AG08396 (cell line): ENCODE measurements around the gene RPL18A.
A peak's percentile ranks its signal among the peaks of the same experiment; 100 is the strongest.

ENCODE experiments used
- DNase-seq: peaks from one replicate; pipeline ENCODE4 v3.0.0; 2012; ENCODE audit warnings: low spot score, mixed read lengths

Gene RPL18A

DNA sequence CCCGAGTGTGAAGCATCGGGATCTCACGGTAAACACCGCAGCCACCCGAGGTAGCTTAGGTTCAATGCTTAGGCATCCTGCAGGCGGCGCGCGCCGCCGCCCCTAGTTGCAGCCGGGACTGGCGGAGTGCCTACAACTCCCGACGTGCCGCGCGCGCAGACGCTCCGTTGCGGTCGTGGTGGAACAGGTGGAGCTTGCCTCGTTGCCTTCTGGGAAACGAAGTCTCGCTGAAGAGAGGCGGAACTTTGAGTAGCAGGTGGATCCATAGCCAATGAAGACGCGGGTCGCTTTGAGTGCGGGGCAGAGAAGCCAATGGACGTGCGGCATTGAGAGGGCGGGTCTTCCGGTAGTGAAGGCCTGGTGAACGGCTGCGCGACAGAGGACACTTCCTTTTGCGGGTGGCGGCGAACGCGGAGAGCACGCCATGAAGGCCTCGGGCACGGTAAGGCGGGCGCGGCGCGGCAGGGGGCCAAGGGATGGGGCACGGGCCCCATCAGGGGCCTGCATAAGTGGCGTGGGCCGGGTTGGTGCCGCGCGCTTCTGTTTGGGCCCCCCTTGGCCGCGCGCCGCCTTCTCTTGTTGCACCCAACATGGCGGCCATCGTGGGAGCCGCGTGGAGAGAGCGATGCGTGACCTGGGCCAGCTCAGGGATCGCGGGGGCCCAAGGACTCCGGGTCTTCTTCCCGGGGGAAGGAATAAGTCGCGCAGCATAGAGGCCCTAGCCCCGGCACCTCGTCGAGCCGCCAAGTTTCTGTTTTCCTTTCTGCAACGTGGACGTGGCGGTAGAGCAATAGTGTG lies at the start of gene RPL18A:
RPL18A (plus strand) TSS at position 378 of the 798 bp plus-strand sequence; CDS start at position 425, 47 bp downstream.
- DNase-seq = peak; percentile 98

DNA sequence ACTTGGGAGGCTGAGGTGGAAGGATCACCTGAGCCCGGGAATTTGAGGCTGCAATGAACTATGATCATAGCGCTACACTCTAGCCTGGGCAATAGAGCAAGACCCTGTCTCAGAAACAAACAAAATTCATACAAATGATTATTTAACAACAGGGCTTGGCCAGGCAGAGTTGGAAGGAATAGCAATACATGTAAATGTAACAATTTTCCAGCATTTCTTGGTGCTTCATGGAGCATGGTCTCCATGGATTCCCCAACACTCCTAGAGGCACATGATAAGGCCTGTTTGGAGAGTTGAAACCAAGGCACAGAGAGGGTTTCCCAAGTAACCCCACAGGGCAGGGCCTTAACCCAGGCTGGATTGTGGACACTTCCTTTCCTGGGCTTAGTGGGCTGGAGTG lies 48.6 kb upstream of the RPL18A start:
- DNase-seq = no peak

DNA sequence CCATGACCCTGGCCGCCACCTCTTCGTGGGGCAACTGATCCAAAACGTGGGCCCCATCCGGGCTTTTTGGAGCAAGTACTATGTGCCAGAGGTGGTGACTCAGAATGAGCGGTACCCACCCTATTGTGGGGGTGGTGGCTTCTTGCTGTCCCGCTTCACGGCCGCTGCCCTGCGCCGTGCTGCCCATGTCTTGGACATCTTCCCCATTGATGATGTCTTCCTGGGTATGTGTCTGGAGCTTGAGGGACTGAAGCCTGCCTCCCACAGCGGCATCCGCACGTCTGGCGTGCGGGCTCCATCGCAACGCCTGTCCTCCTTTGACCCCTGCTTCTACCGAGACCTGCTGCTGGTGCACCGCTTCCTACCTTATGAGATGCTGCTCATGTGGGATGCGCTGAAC lies 48.0 kb upstream of the RPL18A start:
- no peak for DNase-seq

DNA sequence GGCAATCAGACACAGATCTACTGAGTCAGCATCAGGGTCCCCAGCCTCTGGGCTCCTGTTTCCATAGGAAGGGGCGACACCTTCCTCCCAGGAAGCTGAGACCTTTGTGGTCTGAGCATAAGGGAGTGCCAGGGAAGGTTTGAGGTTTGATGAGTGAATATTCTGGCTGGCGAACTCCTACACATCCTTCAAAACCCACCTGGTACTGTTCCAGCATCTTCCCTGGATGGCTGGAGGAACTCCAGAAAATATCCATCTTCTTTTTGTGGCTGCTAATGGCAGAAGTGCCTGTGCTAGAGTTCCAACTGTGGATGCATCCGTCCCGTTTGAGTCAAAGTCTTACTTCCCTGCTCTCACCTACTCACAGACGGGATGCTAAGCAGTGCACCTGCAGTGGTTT lies 47.6 kb upstream of the RPL18A start:
- no peak for DNase-seq

DNA sequence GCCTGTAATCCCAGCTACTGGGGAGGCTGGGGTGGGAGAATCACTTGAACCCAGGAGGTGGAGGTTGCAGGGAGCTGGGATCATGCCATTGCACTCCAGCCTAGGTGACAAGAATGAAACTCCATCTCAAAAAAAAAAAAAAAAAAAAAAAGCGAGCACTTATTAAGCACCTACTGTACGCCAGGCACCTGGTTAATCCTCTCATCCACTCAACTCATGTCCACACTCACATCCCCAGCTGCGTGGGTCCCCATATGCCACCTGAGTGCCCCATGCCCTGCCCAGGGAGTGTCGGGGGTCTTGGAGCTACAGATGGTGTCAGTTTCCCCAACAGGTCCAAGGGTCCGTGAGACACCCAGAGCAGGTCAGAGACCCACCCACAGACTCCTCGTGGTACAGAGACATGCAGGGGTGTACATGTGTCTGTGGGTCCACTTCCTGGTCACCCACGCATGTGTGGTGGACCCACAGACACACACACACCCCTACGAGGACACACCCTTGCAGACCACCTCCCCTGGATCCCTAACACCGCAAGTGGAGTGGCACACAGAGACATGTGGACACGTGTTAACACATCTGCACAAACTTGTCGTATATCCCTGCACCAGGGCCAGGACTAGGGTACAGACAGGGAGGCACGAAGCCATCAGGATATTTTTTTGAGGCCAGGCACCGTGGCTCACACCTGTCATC lies 41.9 kb upstream of the RPL18A start:
- DNase-seq = no peak

DNA sequence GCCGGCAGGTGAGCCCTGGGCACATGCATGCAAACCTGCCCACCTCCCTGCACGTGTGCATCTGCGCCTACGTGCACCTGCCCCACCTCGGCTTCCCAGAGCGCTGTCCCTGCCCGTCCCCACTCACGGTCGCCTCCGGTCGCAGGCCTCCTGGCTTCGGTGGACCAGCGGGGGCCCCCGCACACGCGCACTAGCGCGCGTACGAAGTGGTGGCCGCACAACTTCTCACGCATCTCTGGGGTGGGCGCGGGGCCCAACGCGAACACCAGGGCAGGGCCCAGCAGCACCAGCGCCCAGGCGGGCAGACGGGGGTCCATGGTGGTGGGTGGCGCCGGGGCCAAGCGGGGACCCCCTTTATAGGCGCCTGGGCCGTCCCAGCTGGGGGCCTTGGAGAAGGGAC lies 38.5 kb upstream of the RPL18A start, which contains the start of gene INSL3:
INSL3 (minus strand) TSS at position 330 of the 400 bp plus-strand sequence; CDS start at position 317, 13 bp downstream.
- no peak for DNase-seq

DNA sequence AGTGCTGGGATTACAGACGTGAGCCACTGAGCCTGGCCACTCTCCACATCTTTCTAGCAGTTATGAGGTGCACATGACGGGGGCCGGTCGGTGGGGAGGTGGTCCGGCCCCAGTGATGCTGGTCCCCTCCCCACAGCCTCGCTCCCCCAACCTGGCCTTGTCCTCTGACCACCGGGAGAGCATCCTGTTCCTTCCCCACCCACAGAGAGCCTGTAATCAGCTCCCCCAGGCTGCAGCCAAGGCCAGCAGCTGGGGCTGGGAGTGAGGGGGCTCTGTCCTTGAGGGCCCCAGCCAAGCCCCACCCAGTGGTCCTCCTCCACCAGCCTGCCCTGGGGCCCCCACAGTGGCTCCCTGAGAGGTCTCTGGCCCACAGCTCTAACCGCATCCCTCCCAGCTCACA lies 35.4 kb upstream of the RPL18A start:
- no peak for DNase-seq

DNA sequence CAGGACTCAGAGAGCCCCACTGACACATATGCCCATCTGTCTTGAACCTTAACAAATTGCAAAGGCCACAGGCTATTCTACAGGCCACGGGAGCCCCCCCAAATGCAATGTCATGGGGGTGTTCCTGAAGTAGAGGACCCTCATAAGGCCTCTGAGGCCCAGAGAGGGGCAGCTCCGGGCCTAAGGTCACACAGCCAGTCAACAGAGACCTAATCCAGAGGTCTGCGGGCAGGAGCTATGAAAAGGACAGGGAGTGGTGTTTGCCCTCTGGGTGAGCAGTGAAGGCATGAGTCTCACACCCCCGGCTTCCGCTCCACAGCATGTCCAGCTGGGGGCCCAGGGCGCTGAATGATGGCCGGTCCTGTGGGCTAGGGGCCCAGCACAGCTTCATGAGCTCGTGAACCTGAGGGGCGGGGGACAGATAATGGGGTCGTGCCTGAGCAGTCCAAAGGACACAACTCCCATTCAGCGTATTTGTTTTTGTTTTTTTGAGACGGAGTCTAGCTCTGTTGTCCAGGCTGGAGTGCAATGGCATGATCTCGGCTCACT lies 33.1 kb upstream of the RPL18A start:
- no peak for DNase-seq

DNA sequence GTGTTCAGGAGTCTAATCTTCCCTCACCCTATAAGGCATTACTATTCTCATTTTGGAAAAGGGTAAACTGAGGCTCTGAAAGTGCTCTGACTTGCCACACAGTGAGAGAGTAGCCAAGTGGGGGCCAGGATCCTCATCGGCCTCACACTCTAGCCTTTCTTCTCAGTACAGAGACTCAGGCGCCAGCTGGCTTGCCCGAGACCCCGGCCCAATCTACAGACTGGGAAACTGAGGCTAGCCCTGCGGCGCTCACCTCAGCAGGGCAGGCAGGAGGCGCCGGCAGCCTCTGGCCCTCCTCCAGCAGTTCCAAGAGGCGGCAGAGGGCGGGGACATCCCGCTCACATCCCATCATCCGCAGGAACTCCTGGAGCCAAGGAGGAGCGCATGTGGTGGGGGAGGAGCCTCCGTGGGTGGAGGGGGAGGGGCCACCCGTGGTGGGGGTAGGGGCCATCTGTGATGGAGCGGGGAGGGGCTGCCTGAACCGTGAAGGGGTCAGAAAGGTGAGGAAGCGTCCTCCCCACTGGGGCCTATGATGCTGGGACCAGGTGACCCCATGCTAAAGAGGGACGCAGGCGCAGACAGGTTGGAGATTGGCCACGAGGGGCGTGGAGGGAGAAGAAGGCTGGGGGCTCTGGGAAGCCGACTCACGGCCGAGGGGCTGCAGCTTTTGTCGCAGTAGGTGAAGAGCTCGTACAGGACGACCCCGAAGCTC lies 29.7 kb upstream of the RPL18A start:
- peak; percentile 64 for DNase-seq

DNA sequence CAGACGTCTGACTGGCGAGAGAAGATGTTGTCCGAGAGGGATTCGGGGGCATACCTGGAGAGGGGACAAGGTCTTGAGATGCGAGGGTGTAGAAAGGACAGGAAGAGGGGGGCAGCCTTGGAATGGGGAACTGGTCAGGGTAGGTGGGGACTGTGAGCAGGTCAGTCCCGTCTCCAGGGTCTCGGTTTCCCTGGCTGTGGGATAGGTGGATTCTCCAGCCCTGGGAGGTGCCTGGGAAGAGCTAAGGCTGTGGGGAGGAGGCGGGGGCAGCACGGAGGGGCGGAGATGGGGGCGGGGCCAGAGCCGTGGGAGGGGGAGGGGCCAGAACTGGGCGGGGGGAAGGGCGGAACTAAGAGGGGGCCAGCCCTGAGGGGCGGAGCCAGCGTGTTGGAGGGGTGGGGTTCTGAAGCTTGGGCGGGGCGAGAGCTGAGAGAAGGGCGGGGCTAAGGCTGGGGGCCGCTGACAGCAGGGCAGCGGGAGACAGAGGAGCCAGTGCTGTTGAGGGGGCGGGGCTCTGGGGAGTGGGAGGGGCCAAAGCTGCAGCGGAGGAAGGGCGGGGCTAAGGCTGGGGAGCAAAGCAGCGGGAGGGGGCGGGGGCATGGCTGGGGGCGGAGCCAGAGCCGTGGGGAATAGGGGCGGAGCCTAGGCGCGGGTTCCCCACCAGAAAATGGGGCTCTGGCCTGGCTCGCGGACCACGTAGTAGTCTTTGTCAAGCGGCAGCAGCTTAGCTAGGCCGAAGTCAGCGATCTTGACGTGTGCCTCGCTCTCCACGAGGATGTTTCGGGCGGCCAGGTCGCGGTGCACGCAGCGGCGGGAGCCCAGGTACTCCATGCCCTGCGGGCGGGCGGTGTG lies 28.9 kb upstream of the RPL18A start:
- peak; percentile 93 for DNase-seq

DNA sequence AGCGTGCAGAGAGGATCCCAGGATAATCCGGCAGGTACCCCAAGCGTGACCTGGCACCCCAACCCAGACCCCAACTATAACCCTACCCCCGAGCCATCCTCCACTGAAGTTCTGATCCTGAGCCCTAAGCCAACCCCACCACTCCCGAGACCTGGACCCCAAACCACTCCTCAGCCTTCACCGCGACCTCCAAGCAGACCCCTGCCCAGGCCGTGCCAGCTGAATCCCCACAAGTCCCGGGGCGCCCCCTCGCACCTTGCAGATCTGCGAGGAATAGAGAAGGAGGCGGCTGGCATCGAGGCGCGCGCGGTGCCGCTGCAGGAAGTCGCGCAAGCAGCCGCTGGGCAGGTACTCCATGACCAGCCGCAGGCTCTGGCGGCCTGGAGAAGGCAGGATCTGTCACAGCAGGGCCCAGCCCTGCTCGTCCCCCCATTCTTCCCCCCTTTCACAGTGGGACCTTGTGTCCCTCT lies 28.3 kb upstream of the RPL18A start:
- no peak for DNase-seq

DNA sequence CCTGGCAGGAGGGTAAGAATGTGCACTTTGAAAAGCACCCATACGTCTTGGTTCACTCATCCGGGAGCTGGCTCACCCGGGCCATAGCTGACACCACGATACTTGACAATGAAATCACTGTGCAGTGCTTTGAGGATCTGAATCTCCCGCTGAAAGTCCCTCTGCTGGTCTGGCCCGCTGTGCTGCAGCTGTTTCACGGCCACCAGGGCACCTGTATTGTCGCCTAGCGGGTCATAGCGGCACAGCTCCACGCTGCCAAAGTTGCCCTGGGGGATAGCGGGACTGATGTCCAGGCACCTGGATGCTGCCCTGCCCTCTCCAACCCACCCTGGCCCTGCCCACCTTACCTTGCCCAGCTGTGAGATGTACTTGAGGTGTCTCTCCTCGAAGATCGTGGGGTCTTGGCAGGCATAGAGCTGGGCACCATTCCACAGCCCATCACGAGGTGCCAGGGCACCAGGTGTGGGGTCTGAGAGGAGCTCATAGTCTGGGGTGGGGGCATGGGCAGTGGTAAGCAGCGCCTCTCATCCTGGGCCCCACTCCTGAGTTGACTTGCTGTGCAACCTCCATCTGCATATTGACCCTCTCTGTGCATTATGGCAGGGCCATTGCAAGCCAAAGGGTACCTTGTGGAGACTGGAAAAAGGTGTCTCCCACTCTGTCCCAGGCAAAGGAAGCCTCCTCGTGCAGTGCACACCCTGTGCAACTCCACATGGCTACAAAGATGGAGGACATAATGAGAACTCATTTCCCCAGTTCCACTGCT lies 27.1 kb upstream of the RPL18A start:
- no peak for DNase-seq

DNA sequence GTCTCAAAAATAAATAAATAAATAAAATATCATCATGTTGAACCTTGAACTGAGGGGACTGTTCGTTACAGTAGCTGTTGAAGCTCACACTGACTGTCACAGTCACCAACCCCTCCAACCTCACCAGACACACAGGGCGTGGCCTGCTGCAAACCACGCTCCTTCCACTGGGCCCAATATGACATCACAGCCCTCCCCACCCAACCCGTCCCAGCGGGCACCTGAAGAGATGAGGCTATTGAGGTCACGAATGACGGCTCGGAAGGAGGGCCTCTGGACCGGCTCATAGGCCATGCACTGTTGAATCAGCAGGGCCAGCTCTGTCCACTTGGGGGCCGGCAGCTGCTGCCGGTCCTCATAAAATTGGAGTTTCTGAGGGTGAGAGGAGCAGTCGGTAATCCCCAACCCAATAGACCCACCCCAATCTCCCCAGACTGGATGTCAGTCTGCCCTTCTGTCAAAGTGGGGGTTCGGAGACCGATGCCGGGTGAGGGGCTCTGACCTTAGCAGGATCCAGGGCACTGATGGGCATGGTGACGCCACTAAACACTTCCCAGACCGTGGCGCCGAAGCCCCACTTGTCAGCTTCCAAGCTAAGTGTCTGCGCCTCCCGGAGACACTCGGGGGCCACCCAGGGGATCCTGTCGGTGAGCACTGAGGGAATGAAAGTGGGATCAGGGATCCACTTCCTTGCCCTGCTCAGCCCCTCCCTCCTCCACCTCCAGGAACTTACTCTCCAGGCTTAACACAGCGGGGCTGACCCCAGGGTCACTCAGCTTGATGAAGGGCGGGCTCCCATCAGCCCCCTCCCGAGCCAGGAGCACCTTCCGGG lies 25.1 kb upstream of the RPL18A start:
- no peak for DNase-seq

DNA sequence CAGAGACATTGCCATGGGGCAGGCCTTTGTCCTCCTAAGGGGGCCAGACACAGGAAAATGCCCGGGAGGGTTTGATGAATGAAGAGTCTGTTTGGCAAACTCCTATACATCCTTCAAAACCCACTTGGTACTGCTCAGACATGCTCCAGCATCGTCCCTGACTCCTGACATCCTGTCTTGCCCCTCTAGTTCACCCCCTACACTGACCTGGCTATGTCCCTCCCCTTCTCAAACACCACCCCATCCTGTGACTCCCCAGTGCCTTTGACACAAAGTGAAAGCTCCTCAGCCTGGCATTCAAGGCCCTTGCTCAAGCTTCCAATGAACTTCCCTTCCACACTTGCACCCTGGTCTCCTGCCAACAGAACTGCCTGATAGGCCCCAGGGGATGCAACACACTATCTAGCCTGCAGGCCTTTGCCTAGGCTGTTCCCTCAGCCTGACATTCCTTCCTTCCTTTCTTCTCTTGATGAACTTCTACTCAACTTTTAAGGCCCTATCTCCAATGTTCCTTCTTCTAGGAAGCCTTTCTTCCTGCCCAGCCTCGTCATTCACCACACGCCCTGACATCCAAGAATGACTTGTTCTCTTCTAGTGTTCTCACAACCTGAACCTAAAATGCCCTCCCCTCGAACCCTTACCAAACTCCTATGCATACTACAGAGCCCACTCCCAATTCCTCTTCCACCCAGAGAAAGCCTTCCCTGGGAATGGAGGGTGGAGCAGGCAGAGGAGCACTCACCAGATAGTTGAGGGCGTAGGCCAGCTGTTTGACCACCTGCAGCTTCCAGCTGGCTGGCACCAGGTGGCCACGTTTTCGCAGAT lies 24.3 kb upstream of the RPL18A start:
- no peak for DNase-seq

DNA sequence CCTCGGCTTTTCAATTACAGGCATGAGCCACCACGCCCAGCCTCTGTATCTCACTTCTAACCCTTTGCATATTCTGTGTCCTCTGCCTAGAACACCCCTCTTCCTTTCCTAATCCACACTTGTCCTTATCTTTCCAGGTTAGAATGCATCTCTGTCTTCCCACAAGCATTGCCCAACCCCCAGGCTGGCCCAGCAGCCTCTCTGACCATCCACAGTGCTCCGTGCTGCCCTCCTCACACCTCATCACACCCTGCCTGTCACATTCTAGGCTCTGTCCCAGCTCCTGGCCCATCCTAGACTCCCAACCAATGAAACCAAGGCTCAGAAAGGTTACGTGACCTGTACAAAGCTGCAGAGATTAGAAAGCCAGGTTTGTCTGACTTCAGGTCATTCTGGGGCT lies 23.2 kb upstream of the RPL18A start:
- no peak for DNase-seq

DNA sequence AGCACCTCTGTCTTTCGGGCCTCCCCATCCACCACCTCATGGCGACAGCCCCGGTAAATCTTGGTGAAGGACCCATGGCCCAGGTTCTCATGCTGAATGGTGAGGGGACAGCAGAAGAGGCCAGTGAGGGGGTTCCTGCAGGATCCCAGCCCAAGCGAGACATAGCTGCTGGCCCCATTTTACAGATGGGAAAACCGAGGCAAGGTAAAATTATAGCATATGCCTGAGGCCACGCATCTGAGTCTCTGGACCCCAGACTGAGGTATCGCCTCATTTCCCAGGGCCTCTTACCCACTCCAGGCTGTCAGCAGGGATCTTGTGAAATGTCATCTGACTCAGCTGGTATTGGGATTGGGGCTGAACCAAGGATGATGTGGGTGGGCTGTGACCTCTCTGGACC lies 21.7 kb upstream of the RPL18A start:
- no peak for DNase-seq

DNA sequence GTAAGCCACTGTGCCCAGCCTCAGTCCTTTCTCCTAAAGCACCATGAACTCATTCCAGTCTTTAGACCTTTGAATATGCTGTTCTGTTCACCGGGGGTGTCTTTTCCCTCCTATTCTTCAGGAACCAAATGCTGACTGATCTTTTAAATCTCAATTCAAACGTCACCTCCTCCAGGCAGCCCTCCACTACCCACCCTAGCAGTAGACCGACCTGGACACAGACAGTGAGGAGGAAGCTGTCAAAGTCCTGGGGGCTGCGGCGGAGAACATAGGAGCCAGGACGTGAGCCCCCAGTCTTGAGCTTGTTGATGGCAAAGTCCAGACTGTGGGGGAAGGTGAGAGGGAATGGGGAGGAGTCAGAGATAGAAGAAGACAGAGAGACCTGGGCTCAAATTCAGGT lies 19.7 kb upstream of the RPL18A start:
- no peak for DNase-seq

DNA sequence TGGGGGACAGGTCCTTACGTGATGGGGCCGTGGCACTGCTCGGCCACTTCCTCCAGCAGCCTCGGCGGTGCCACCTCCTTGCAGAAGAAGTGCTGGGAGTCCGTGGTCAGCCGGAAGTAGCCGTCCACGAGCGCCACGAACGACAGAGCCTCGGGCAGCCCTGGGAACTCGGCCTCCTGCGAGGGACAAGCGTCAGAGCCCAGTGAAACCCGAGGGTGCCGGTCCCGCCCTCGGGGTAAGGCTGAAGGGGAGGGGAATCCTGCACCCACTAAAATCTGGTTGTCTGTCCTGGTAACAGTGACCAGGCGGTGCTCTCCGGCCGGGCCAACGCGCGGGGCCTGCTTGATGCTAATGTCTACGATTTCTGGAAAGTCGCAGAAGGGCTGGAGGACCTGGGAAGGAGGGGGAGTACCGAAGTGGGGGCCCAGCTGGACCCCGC lies 18.3 kb upstream of the RPL18A start:
- no peak for DNase-seq
